Thyroid gland (tissue), 4 donors: ENCODE results near the gene QPRT.
"Not testable (repeated sequence)": the region's sequence is repeated elsewhere in the genome, so short reads cannot be mapped to it uniquely, and the experiment has no call there.

Source experiments
- CTCF ChIP-seq, 6 experiments: fragments of 200-600 bp in 3 of 6; fragments of 450-650 bp in 3 of 6; sonication (generic) in 3 of 6; IDR thresholded peaks; one replicate each; pipeline ENCODE4 v1.5.1; 2016 to 2019; ENCODE audit warnings: antibody characterized with exemption in 6 of 6, mild to moderate bottlenecking in 2 of 6, inconsistent platforms in 1 of 6, moderate library complexity in 1 of 6
- POLR2A ChIP-seq, 2 donors: fragments of 450-650 bp; IDR thresholded peaks; one replicate each; pipeline ENCODE4 v1.6.1; 2017; ENCODE audit warnings: antibody characterized with exemption in 2 of 2, mild to moderate bottlenecking in 2 of 2, moderate library complexity in 1 of 2

- TF ChIP-seq POLR2A, CTCF (IDR thresholded peaks at IDR 0.05): not testable (repeated sequence)
Observed at GRCh38 chr16:29709657-29710056, 30.7 kb downstream of the QPRT start.
